ENCODE data around the gene ZNF592. TPM values are rescaled to one million over a fixed set of nuclear protein-coding genes. Genes with fewer than 3 reads are reported as not detected.

The ZNF592 gene
- total and polyA plus RNA-seq, 2 donors (not counting 3 experiments of a cell fraction or from before 2014, with no cell fraction given), result 12.3 to 21.1 TPM

- Histone ChIP-seq H3K9me1 (replicated peaks; ENCODE audit: control insufficient read depth, extremely low read depth, insufficient read depth, low read length) (no peaks in the 10 kb centered on the region), H3K9me3 (replicated peaks; ENCODE audit: control insufficient read depth, insufficient read depth, low read length) (no peaks in the 10 kb centered on the region), H3K27me3 (ENCODE audit: control insufficient read depth in 2 of 2, insufficient read depth in 2 of 2, low read length in 2 of 2) (no peaks in the 10 kb centered on the region), H4K20me1 (replicated peaks; ENCODE audit: control insufficient read depth, extremely low read depth, insufficient read depth, low read length) (no peaks in the 10 kb centered on the region), H3K9ac (replicated peaks; ENCODE audit: extremely low read depth, insufficient read depth, low read length) (no peak overlapping the region), H3K4me2 (ENCODE audit: insufficient read depth, low read length) (no peak overlapping the region), H3K79me2 (ENCODE audit: control insufficient read depth, insufficient read depth, low read length) (peaks cover 40% of the 10 kb centered on the region), H3K36me3 (ENCODE audit: control insufficient read depth in 2 of 2, extremely low read depth in 1 of 2, insufficient read depth in 2 of 2, low read length in 2 of 2) (peaks cover 3 to 8% of the 10 kb centered on the region in 2 experiments), H3K27ac (ENCODE audit: insufficient read depth, low read depth, low read length) (no peak overlapping the region), H2AFZ (ENCODE audit: low read depth, low read length) (no peak overlapping the region), H3K4me1 (ENCODE audit: control insufficient read depth, extremely low read depth, insufficient read depth, low read length) (no peaks in the 10 kb centered on the region), H3K4me3 (replicated peaks in 1 of 3; ENCODE audit: insufficient read depth in 1 of 3, low read depth in 1 of 3, low read length in 3 of 3) (no peak overlapping the region)
- DNase-seq (ENCODE audit: low read depth, low spot score), result no peak
- ChIA-PET POLR2A (no interaction called here), CTCF (interaction anchor here (1.8 kb wide), 1 partner anchor 190 kb away, joined by 3 read pairs; no protein-coding TSS in a partner anchor)
- no TSS peak for BruUV-seq (replicated peaks)
- intact Hi-C loops (cut with micrococcal nuclease), result no loop called here
- no peak for TF ChIP-seq GATA2 (IDR thresholded peaks at IDR 0.05; ENCODE audit: insufficient read depth, insufficient read length, low read depth, low read length)
- no peak for TF ChIP-seq FOS (IDR thresholded peaks at IDR 0.05; ENCODE audit: borderline replicate concordance, insufficient read depth, low read length)
- TF ChIP-seq EZH2 (IDR thresholded peaks at IDR 0.05; ENCODE audit: borderline replicate concordance, low read depth, low read length, severe bottlenecking), result no peak
- TF ChIP-seq, protein P1, sequence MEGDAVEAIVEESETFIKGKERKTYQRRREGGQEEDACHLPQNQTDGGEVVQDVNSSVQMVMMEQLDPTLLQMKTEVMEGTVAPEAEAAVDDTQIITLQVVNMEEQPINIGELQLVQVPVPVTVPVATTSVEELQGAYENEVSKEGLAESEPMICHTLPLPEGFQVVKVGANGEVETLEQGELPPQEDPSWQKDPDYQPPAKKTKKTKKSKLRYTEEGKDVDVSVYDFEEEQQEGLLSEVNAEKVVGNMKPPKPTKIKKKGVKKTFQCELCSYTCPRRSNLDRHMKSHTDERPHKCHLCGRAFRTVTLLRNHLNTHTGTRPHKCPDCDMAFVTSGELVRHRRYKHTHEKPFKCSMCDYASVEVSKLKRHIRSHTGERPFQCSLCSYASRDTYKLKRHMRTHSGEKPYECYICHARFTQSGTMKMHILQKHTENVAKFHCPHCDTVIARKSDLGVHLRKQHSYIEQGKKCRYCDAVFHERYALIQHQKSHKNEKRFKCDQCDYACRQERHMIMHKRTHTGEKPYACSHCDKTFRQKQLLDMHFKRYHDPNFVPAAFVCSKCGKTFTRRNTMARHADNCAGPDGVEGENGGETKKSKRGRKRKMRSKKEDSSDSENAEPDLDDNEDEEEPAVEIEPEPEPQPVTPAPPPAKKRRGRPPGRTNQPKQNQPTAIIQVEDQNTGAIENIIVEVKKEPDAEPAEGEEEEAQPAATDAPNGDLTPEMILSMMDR (IDR thresholded peaks at IDR 0.05; ENCODE audit: extremely low read depth in 1 of 2, insufficient read depth in 1 of 2, low read depth in 1 of 2, low read length in 2 of 2), result no peak
- no peak for TF ChIP-seq MAX (IDR thresholded peaks at IDR 0.05; ENCODE audit: insufficient read depth, insufficient read length)
- TF ChIP-seq MYC (IDR thresholded peaks at IDR 0.05; ENCODE audit: low read depth, low read length), result no peak
- TF ChIP-seq POLR2A (IDR thresholded peaks at IDR 0.05; ENCODE audit: low read depth, low read length), result no peak
- TF ChIP-seq JUN (IDR thresholded peaks at IDR 0.05; ENCODE audit: borderline replicate concordance, insufficient read depth, insufficient read length, low read depth), result no peak
- no peak for TF ChIP-seq POLR2AphosphoS5 (IDR thresholded peaks at IDR 0.05; ENCODE audit: insufficient read depth, low read depth, low read length)
- dilution Hi-C loops (cut with MboI; ENCODE audit: extremely low pct_ligation_motif_present, low sequenced_read_pairs), result no loop called here
- no peak for FAIRE-seq
These were observed 41.4 kb downstream of the ZNF592 start for GRCh38 chr15:84789762-84790161.
